HG03095 (cell line): ENCODE results near the gene PAOX.

Experiments
- ATAC-seq: cut with Tn5 transposase; IDR thresholded peaks from one replicate; pipeline ENCODE4 v1.9.1; 2021; ENCODE audit warnings: moderate library complexity; ENCODE audit not compliant: unreplicated experiment

PAOX gene

GRCh38 chr10:133349577-133350011 is 29.5 kb upstream of the PAOX start:
- ATAC-seq, result no peak

GRCh38 chr10:133350283-133350949 is 28.6 kb upstream of the PAOX start:
- no peak for ATAC-seq

GRCh38 chr10:133350950-133351329 is 28.1 kb upstream of the PAOX start:
- ATAC-seq, result no peak

- no peak for ATAC-seq
Measured at GRCh38 chr10:133351408-133352318, 27.4 kb upstream of the PAOX start.

- ATAC-seq, result no peak
Measured at GRCh38 chr10:133353202-133353959, 25.7 kb upstream of the PAOX start.

GRCh38 chr10:133353988-133354605 is 25.0 kb upstream of the PAOX start:
- no peak for ATAC-seq

GRCh38 chr10:133354672-133355240 is 24.3 kb upstream of the PAOX start:
- ATAC-seq, result no peak

- ATAC-seq, result no peak
Measured at GRCh38 chr10:133355266-133355665, 23.8 kb upstream of the PAOX start.

GRCh38 chr10:133355991-133356390 is 23.1 kb upstream of the PAOX start:
- ATAC-seq, result no peak

GRCh38 chr10:133356549-133357284 is 22.3 kb upstream of the PAOX start:
- ATAC-seq, result no peak

- peak; percentile 78 for ATAC-seq
Measured at GRCh38 chr10:133357285-133358161, 21.5 kb upstream of the PAOX start, which contains the start of gene FUOM. Gene FUOM (minus strand): TSS chr10:133358019. CDS start chr10:133358007, 12 bp downstream.

GRCh38 chr10:133358162-133358924 is 20.7 kb upstream of the PAOX start:
- no peak for ATAC-seq

GRCh38 chr10:133358925-133359310 is 20.1 kb upstream of the PAOX start:
- ATAC-seq, result no peak

GRCh38 chr10:133359554-133359971 is 19.5 kb upstream of the PAOX start:
- no peak for ATAC-seq

GRCh38 chr10:133359972-133360610 is 19.0 kb upstream of the PAOX start:
- ATAC-seq, result no peak

- no peak for ATAC-seq
Measured at GRCh38 chr10:133361227-133361626, 17.8 kb upstream of the PAOX start.

GRCh38 chr10:133361773-133362441 is 17.2 kb upstream of the PAOX start:
- ATAC-seq, result no peak
